H9 (cell line): ENCODE measurements around the gene DEPDC1B. TPM values are rescaled to one million over a fixed set of nuclear protein-coding genes. Genes with fewer than 3 reads are reported as not detected.

Experiments used
- DNase-seq: peaks from one replicate; pipeline ENCODE4 v3.0.0-alpha.2; 2017
- H2AFZ ChIP-seq: one replicate; pipeline ENCODE4 v1.6.1; 2013; ENCODE audit warnings: mild to moderate bottlenecking, low read length, control low read depth, moderate library complexity
- H2AK5ac ChIP-seq: 2 replicates; pipeline ENCODE4 v1.6.1; 2013; ENCODE audit warnings: low read length, control low read depth, mixed read lengths; ENCODE audit not compliant: insufficient read length
- H2BK120ac ChIP-seq: one replicate; pipeline ENCODE4 v1.6.1; 2013; ENCODE audit warnings: low read depth, mild to moderate bottlenecking, low read length, control low read depth, inconsistent platforms; ENCODE audit not compliant: poor library complexity, severe bottlenecking
- H2BK12ac ChIP-seq: 2 replicates; pipeline ENCODE4 v1.6.1; 2013; ENCODE audit warnings: low read length, control low read depth, mixed read lengths, low read depth; ENCODE audit not compliant: insufficient read length
- H2BK15ac ChIP-seq: 2 replicates; pipeline ENCODE4 v1.6.1; 2013; ENCODE audit warnings: low read depth, low read length, control low read depth
- H2BK20ac ChIP-seq: one replicate; pipeline ENCODE4 v1.6.1; 2013; ENCODE audit warnings: low read depth, mild to moderate bottlenecking, low read length, control low read depth, inconsistent platforms; ENCODE audit not compliant: poor library complexity, severe bottlenecking
- H2BK5ac ChIP-seq: 2 replicates; pipeline ENCODE4 v1.6.1; 2013; ENCODE audit warnings: low read length, control low read depth, mixed read lengths; ENCODE audit not compliant: insufficient read length
- H3K14ac ChIP-seq: 2 replicates; pipeline ENCODE4 v1.6.1; 2013; ENCODE audit warnings: low read length, control low read depth; ENCODE audit not compliant: insufficient read depth
- H3K18ac ChIP-seq: 2 replicates; pipeline ENCODE4 v1.6.1; 2013; ENCODE audit warnings: low read depth, mild to moderate bottlenecking, mixed read lengths, low read length, control low read depth; ENCODE audit not compliant: insufficient read length
- H3K23ac ChIP-seq: 2 replicates; pipeline ENCODE4 v1.6.1; 2013; ENCODE audit warnings: low read length, control low read depth, mixed read lengths, low read depth; ENCODE audit not compliant: insufficient read length
- H3K23me2 ChIP-seq: 2 replicates; pipeline ENCODE4 v1.6.1; 2013; ENCODE audit warnings: low read depth, mild to moderate bottlenecking, mixed read lengths, low read length, control low read depth; ENCODE audit not compliant: insufficient read length, poor library complexity, severe bottlenecking
- H3K27ac ChIP-seq: 2 replicates; pipeline ENCODE4 v1.5.1; 2013; ENCODE audit warnings: low read length, control low read depth, mixed read lengths, low read depth; ENCODE audit not compliant: insufficient read length
- H3K27me3 ChIP-seq: 2 replicates; pipeline ENCODE4 v1.6.1; 2013; ENCODE audit warnings: low read length, control low read depth, inconsistent platforms; ENCODE audit not compliant: insufficient read depth
- H3K4ac ChIP-seq: 2 replicates; pipeline ENCODE4 v1.6.1; 2013; ENCODE audit warnings: low read depth, mild to moderate bottlenecking, control low read depth, inconsistent platforms, low read length, moderate library complexity
- H3K4me1 ChIP-seq: 2 replicates; pipeline ENCODE4 v1.6.1; 2013; ENCODE audit warnings: low read length, control low read depth, inconsistent platforms; ENCODE audit not compliant: insufficient read depth
- H3K4me2 ChIP-seq: 2 replicates; pipeline ENCODE4 v1.6.1; 2013; ENCODE audit warnings: low read length, control low read depth, mixed read lengths; ENCODE audit not compliant: insufficient read length, insufficient read depth
- H3K56ac ChIP-seq: 2 replicates; pipeline ENCODE4 v1.6.1; 2013; ENCODE audit warnings: low read depth, mild to moderate bottlenecking, mixed read lengths, low read length, control low read depth; ENCODE audit not compliant: insufficient read length
- H3K79me1 ChIP-seq: 2 replicates; pipeline ENCODE4 v1.6.1; 2013; ENCODE audit warnings: low read depth, mild to moderate bottlenecking, moderate library complexity, low read length, control low read depth, inconsistent platforms; ENCODE audit not compliant: insufficient read depth, poor library complexity, severe bottlenecking
- H3K79me2 ChIP-seq: 2 replicates; pipeline ENCODE4 v1.6.1; 2013; ENCODE audit warnings: low read length, control low read depth, inconsistent platforms; ENCODE audit not compliant: insufficient read depth
- H3K9ac ChIP-seq: 2 replicates; pipeline ENCODE4 v1.6.1; 2013; ENCODE audit warnings: low read length, control low read depth, mixed read lengths; ENCODE audit not compliant: insufficient read length; ENCODE audit errors: extremely low read depth
- H3K9me3 ChIP-seq: one replicate; pipeline ENCODE4 v1.6.1; 2013; ENCODE audit warnings: low read depth, low read length, inconsistent platforms; ENCODE audit not compliant: control insufficient read depth
- H3T11ph ChIP-seq: one replicate; pipeline ENCODE4 v1.6.1; 2013; ENCODE audit warnings: mild to moderate bottlenecking, low read length, control low read depth, inconsistent platforms
- H4K20me1 ChIP-seq: one replicate; pipeline ENCODE4 v1.6.1; 2013; ENCODE audit not compliant: control insufficient read depth, insufficient read length, insufficient read depth
- H4K5ac ChIP-seq: 2 replicates; pipeline ENCODE4 v1.6.1; 2013; ENCODE audit warnings: low read depth, mild to moderate bottlenecking, mixed read lengths, low read length, control low read depth; ENCODE audit not compliant: insufficient read length
- H4K8ac ChIP-seq: replicated peaks from 2 replicates; pipeline ENCODE4 v1.6.1; 2013; ENCODE audit warnings: low read length, control low read depth, mixed read lengths, low read depth; ENCODE audit not compliant: insufficient read length
- H4K91ac ChIP-seq: 2 replicates; pipeline ENCODE4 v1.6.1; 2013; ENCODE audit warnings: low read depth, mild to moderate bottlenecking, moderate library complexity, mixed read lengths, low read length, control low read depth; ENCODE audit not compliant: insufficient read length
- H3K27ac Mint-ChIP-seq, 3 experiments: 2 replicates in 2 of 3; 3 replicates in 1 of 3; pipeline ENCODE4 v1.8.0; 2020 to 2021; ENCODE audit warnings: mixed read lengths in 3 of 3, mild to moderate bottlenecking in 1 of 3, moderate library complexity in 1 of 3
- H3K27me3 Mint-ChIP-seq: 2 replicates; pipeline ENCODE4 v1.8.0; 2021; ENCODE audit warnings: low read depth, mild to moderate bottlenecking, moderate library complexity, mixed read lengths
- H3K36me3 Mint-ChIP-seq, 3 experiments: 2 replicates in 2 of 3; 3 replicates in 1 of 3; pipeline ENCODE4 v1.8.0; 2020 to 2021; ENCODE audit warnings: low read depth in 3 of 3, mixed read lengths in 3 of 3; ENCODE audit not compliant: insufficient read depth in 1 of 3
- H3K4me1 Mint-ChIP-seq, 2 experiments: 2 replicates each; pipeline ENCODE4 v1.8.0; 2020; ENCODE audit warnings: mixed read lengths in 2 of 2
- H3K4me3 Mint-ChIP-seq, 2 experiments: 2 replicates in 1 of 2; 3 replicates in 1 of 2; pipeline ENCODE4 v1.8.0; 2020 to 2021; ENCODE audit warnings: mild to moderate bottlenecking in 2 of 2, mixed read lengths in 2 of 2, moderate library complexity in 1 of 2
- H3K9me3 Mint-ChIP-seq, 2 experiments: 2 replicates in 1 of 2; 3 replicates in 1 of 2; pipeline ENCODE4 v1.8.0; 2020; ENCODE audit warnings: mild to moderate bottlenecking in 2 of 2, mixed read lengths in 2 of 2, moderate library complexity in 1 of 2
- CTCF ChIP-seq: fragments of 200-600 bp; sonication (generic); conservative IDR thresholded peaks from 3 replicates; pipeline ENCODE4 v1.8.0; 2021; ENCODE audit warnings: antibody characterized with exemption, mild to moderate bottlenecking
- WGBS: extraction: QIAGEN DNeasy Blood & Tissue Kit; methylation state at CpG from one replicate; pipeline ENCODE4 v1.1.7; 2013; ENCODE audit warnings: missing lambda C conversion rate, low lambda C conversion rate, mixed read lengths; ENCODE audit not compliant: insufficient read length; ENCODE audit errors: extremely low coverage; 5-methylcytosine and 5-hydroxymethylcytosine counted together
- total RNA-seq: library from RNA; stranded (reverse); gene quantifications from 2 replicates; pipeline ENCODE4 v1.2.1, GENCODE V29; 2021

The DEPDC1B gene
- total RNA-seq, 1 experiment from 2014 or later: 49.0 TPM

GRCh38 chr5:60674251-60675069 is 25.5 kb downstream of the DEPDC1B start:
- H3K79me2 ChIP-seq: peaks cover 13% of the 10 kb centered on the region; the same call in 1 of the 2 replicates
- no peak overlapping the region for H3K4ac ChIP-seq
- no peak overlapping the region for H3K23ac ChIP-seq
- no peak overlapping the region for H3K14ac ChIP-seq
- no peak overlapping the region for H2BK20ac ChIP-seq
- H3K9me3 ChIP-seq: no peaks in the 10 kb centered on the region
- H3K27me3 ChIP-seq: no peaks in the 10 kb centered on the region
- H3K27ac ChIP-seq: no peak overlapping the region
- H4K20me1 ChIP-seq: no peaks in the 10 kb centered on the region
- no peak overlapping the region for H2BK5ac ChIP-seq
- H3K9ac ChIP-seq: no peak overlapping the region
- H3K4me1 Mint-ChIP-seq: peaks cover 11 to 12% of the 10 kb centered on the region in 2 experiments
- no peak overlapping the region for H3T11ph ChIP-seq
- no peak overlapping the region for H4K5ac ChIP-seq
- no peak overlapping the region for H3K18ac ChIP-seq
- H3K56ac ChIP-seq: no peak overlapping the region
- no peak for TF ChIP-seq CTCF
- no peak overlapping the region for H2AFZ ChIP-seq
- H4K91ac ChIP-seq: no peak overlapping the region
- no peaks in the 10 kb centered on the region for H3K23me2 ChIP-seq
- H2BK15ac ChIP-seq: no peak overlapping the region
- H3K27me3 Mint-ChIP-seq: no peaks in the 10 kb centered on the region
- peaks cover 11% of the 10 kb centered on the region for H3K79me1 ChIP-seq
- DNase-seq: no peak
- H3K4me1 ChIP-seq: no peaks in the 10 kb centered on the region
- H3K4me3 Mint-ChIP-seq: no peak overlapping the region
- H2AK5ac ChIP-seq: no peak overlapping the region
- peak overlapping the region in 1 of 3 experiments; percentile 78; a peak in 3 of 7 replicates for H3K27ac Mint-ChIP-seq
- H3K36me3 Mint-ChIP-seq: peaks cover 0 to 7% (median 2%) of the 10 kb centered on the region in 3 experiments; a peak in 3 of 7 replicates
- H2BK120ac ChIP-seq: no peak overlapping the region
- no peak overlapping the region for H3K4me2 ChIP-seq
- no peak overlapping the region for H2BK12ac ChIP-seq
- no CpG with 5 or more reads among the region's 2 CpGs for WGBS
- H3K9me3 Mint-ChIP-seq: no peaks in the 10 kb centered on the region
- H4K8ac ChIP-seq: no peak overlapping the region
